ENCODE results near the gene LONP2.

DNA sequence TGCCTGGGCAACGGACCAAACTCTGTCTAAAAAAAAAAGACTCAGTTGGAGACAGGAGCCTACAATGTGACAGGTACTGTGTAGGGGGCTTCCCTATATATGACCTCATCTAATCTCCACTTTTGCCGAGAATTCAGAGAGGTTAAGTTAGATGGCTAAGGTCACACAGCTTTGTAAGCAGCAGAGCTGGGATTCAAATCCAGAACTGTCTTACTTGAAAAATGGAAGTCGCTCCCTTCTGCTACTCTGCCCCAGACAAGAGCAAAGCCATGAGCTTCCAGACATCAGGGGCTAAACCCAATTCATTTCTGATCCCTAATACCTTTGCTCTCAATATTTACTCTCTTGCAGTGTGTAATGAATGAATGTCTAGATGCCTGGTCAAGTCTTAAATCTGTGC lies 46.8 kb upstream of the LONP2 start:
- TF ChIP-seq, protein P1, sequence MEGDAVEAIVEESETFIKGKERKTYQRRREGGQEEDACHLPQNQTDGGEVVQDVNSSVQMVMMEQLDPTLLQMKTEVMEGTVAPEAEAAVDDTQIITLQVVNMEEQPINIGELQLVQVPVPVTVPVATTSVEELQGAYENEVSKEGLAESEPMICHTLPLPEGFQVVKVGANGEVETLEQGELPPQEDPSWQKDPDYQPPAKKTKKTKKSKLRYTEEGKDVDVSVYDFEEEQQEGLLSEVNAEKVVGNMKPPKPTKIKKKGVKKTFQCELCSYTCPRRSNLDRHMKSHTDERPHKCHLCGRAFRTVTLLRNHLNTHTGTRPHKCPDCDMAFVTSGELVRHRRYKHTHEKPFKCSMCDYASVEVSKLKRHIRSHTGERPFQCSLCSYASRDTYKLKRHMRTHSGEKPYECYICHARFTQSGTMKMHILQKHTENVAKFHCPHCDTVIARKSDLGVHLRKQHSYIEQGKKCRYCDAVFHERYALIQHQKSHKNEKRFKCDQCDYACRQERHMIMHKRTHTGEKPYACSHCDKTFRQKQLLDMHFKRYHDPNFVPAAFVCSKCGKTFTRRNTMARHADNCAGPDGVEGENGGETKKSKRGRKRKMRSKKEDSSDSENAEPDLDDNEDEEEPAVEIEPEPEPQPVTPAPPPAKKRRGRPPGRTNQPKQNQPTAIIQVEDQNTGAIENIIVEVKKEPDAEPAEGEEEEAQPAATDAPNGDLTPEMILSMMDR (IDR thresholded peaks at IDR 0.05), result no peak
- TF ChIP-seq EZH2 (IDR thresholded peaks at IDR 0.05), result no peak
- TF ChIP-seq EZH2phosphoT487 (IDR thresholded peaks at IDR 0.05), result no peak

All from neural progenitor cell (in vitro differentiated cells).